HCT116 (cell line): Measurements from ENCODE around the gene NUAK2. TPM values are rescaled to one million over a fixed set of nuclear protein-coding genes. Genes with fewer than 3 reads are reported as not detected.

ENCODE experiments used
- ATAC-seq: fragments of 200-7000 bp; cut with Tn5 transposase; 2 replicates; pipeline ENCODE4 v1.9.1; 2020; ENCODE audit warnings: mild to moderate bottlenecking, moderate library complexity
- BruUV-seq: library from RNA; stranded (reverse); fragments of 400-500 nt; replicated peaks from 2 replicates; lab custom pipeline; 2021; lab: Mats Ljungman, UMichigan
- CTCF ChIA-PET: fragments of 300-600 bp; sonication (Branson Sonifier 250); formaldehyde crosslinking; loops from one replicate; lab custom pipeline; 2021; ENCODE audit warnings: antibody characterized with exemption; lab: Charles Lee
- POLR2A ChIA-PET: fragments of 300-600, 350-600 bp; sonication (Branson Sonifier 250); formaldehyde crosslinking; loops from one replicate; lab custom pipeline; 2021; ENCODE audit warnings: antibody characterized with exemption; lab: Charles Lee
- RAD21 ChIA-PET, 2 experiments: fragments of 300-600 bp; sonication (Branson Sonifier 250); formaldehyde crosslinking; loops; one replicate each; lab custom pipeline; 2023; ENCODE audit warnings: low total read pairs in 2 of 2; ENCODE audit not compliant: uncharacterized antibody in 2 of 2, unreplicated experiment in 2 of 2, low non-redundant PET in 1 of 2; lab: Charles Lee
- DNase-seq: peaks from one replicate; pipeline ENCODE4 v3.0.0-alpha.2; 2010; ENCODE audit warnings: low read depth, low spot score
- H2AFZ ChIP-seq: fragments of 200-600 bp; shearing (Covaris generic), sonication (generic); 2 replicates; pipeline ENCODE4 v1.6.1; 2017; ENCODE audit warnings: low read depth, mixed run types, mixed read lengths, antibody characterized with exemption, low read length; ENCODE audit not compliant: poor library complexity, severe bottlenecking
- H3K27ac ChIP-seq: 2 replicates; pipeline ENCODE4 v1.5.1; 2012; ENCODE audit warnings: low read depth, low read length
- H3K27me3 ChIP-seq: fragments of 200-600 bp; sonication (generic); 2 replicates; pipeline ENCODE4 v1.6.1; 2016; ENCODE audit warnings: mixed run types, low read length, mixed read lengths; ENCODE audit not compliant: insufficient read depth
- H3K36me3 ChIP-seq, 2 experiments: fragments of 200-500 bp in 1 of 2; fragments of 200-600 bp in 1 of 2; sonication (Bioruptor generic) in 1 of 2; sonication (generic) in 1 of 2; 2 replicates each; pipeline versions ENCODE4 v1.5.1 to v1.6.1; 2014 to 2016; ENCODE audit warnings: low read length in 2 of 2, inconsistent platforms in 1 of 2, mixed read lengths in 1 of 2, mixed run types in 1 of 2; ENCODE audit not compliant: insufficient read depth in 2 of 2, control insufficient read depth in 1 of 2
- H3K4me1 ChIP-seq, 2 experiments: fragments of 200-600 bp in 1 of 2; sonication (generic) in 1 of 2; 2 replicates each; pipeline versions ENCODE4 v1.5.1 to v1.6.1; 2012 to 2017; ENCODE audit warnings: low read length in 2 of 2, inconsistent platforms in 1 of 2, mild to moderate bottlenecking in 1 of 2, mixed read lengths in 1 of 2, mixed run types in 1 of 2, moderate library complexity in 1 of 2; ENCODE audit not compliant: insufficient read depth in 2 of 2, control insufficient read depth in 1 of 2
- H3K4me2 ChIP-seq: fragments of 200-600 bp; sonication (generic); 2 replicates; pipeline ENCODE4 v1.6.1; 2017; ENCODE audit warnings: mixed run types, low read length, mixed read lengths
- H3K4me3 ChIP-seq, 2 experiments: fragments of 200-600 bp in 1 of 2; sonication (generic) in 1 of 2; replicated peaks in 1 of 2; 2 replicates each; pipeline ENCODE4 v1.5.1; 2011 to 2016; ENCODE audit warnings: low read length in 2 of 2, control low read depth in 1 of 2, low read depth in 1 of 2, mild to moderate bottlenecking in 1 of 2, mixed read lengths in 1 of 2, mixed run types in 1 of 2
- H3K79me2 ChIP-seq: fragments of 200-600 bp; sonication (generic); 2 replicates; pipeline ENCODE4 v1.6.1; 2017; ENCODE audit warnings: mild to moderate bottlenecking, mixed run types, low read length, moderate library complexity, mixed read lengths; ENCODE audit not compliant: insufficient read depth
- H3K9ac ChIP-seq: fragments of 200-600 bp; sonication (generic); 2 replicates; pipeline ENCODE4 v1.6.1; 2016; ENCODE audit warnings: low read length, mixed read lengths
- H3K9me2 ChIP-seq: fragments of 200-600 bp; sonication (generic), shearing (Covaris generic); 2 replicates; pipeline ENCODE4 v1.6.1; 2017; ENCODE audit warnings: mixed run types, mild to moderate bottlenecking, moderate library complexity; ENCODE audit not compliant: insufficient read depth
- H3K9me3 ChIP-seq, 2 experiments: fragments of 200-500 bp in 1 of 2; fragments of 200-600 bp in 1 of 2; sonication (Bioruptor generic) in 1 of 2; sonication (generic) in 1 of 2; 2 replicates each; pipeline ENCODE4 v1.6.1; 2014 to 2017; ENCODE audit warnings: low read length in 2 of 2, mixed read lengths in 2 of 2, inconsistent platforms in 1 of 2, low read depth in 1 of 2, mild to moderate bottlenecking in 1 of 2, mixed run types in 1 of 2, moderate library complexity in 1 of 2; ENCODE audit not compliant: control insufficient read depth in 1 of 2, insufficient read depth in 1 of 2
- H4K20me1 ChIP-seq: fragments of 200-600 bp; sonication (generic), shearing (Covaris generic); 2 replicates; pipeline ENCODE4 v1.6.1; 2017; ENCODE audit warnings: mixed run types, mild to moderate bottlenecking, moderate library complexity; ENCODE audit not compliant: insufficient read depth
- CTCF ChIP-seq, 3 experiments: fragments of 200-600 bp in 1 of 3; sonication (generic) in 1 of 3; IDR thresholded peaks in 2 of 3; conservative IDR thresholded peaks in 1 of 3; 2 replicates each; pipeline ENCODE4 v1.5.1; 2012 to 2017; ENCODE audit warnings: low read depth in 2 of 3, low read length in 2 of 3, antibody characterized with exemption in 1 of 3, borderline replicate concordance in 1 of 3, control low read depth in 1 of 3, mild to moderate bottlenecking in 1 of 3, mixed read lengths in 1 of 3, mixed run types in 1 of 3, moderate library complexity in 1 of 3; ENCODE audit not compliant: insufficient read depth in 1 of 3
- SP1 ChIP-seq: IDR thresholded peaks from 2 replicates; pipeline ENCODE4 v1.6.1; 2012; ENCODE audit warnings: low read depth
- YY1 ChIP-seq: IDR thresholded peaks from 2 replicates; pipeline ENCODE4 v1.6.1; 2011; ENCODE audit warnings: low read length, low read depth, moderate library complexity, mild to moderate bottlenecking; ENCODE audit not compliant: insufficient replicate concordance; ENCODE audit errors: extremely low read depth
- intact Hi-C: fragments of 100-400 bp; cut with micrococcal nuclease; formaldehyde crosslinking; loops from 2 replicates; pipeline ENCODE4 v1.10.0; 2022
- total RNA-seq: library from RNA; stranded (reverse); gene quantifications from one replicate; pipeline ENCODE4 v1.2.1, GENCODE V29; 2021; ENCODE audit not compliant: unreplicated experiment

NUAK2 gene
- total RNA-seq, 1 experiment from 2014 or later: 3.0 TPM

- TF ChIP-seq CTCF (IDR thresholded peaks at IDR 0.05 in 2 of 3, conservative IDR thresholded peaks at IDR 0.05 in 1 of 3; ENCODE audit: borderline replicate concordance in 1 of 3, insufficient read depth in 1 of 3, low read depth in 2 of 3, low read length in 2 of 3) (no peak), SP1 (no peak), YY1 (no peak)
Observed at GRCh38 chr1:205261946-205262691, 59.4 kb downstream of the NUAK2 start.

More at GRCh38 chr1:205261946-205262691, 59.4 kb downstream of the NUAK2 start:
- Histone ChIP-seq H3K27ac (no peak overlapping the region), H3K27me3 (no peaks in the 10 kb centered on the region), H3K4me3 (no peak overlapping the region), H3K79me2 (no peaks in the 10 kb centered on the region), H3K9me3 (no peaks in the 10 kb centered on the region), H3K4me1 (peaks cover 28 to 64% of the 10 kb centered on the region in 2 experiments), H3K4me2 (peak overlapping the region; percentile 39), H2AFZ (no peak overlapping the region), H3K9ac (no peak overlapping the region), H4K20me1 (no peaks in the 10 kb centered on the region), H3K9me2 (no peaks in the 10 kb centered on the region), H3K36me3 (no peaks in the 10 kb centered on the region)
- DNase-seq: no peak
- intact Hi-C loops: no loop called here
- ChIA-PET RAD21 (interaction anchor here in 1 of 2 experiments (1.5 kb wide), 1 partner anchor 9 kb away, joined by 3 read pairs; no protein-coding TSS in a partner anchor), CTCF (interaction anchor here (0.9 to 1.9 kb wide), 7 partner anchors 9 to 200 kb away, joined by 3 to 9 read pairs (median 3); partner anchors contain the start of gene TMCC2), POLR2A (no interaction called here)
- BruUV-seq: no TSS peak
- ATAC-seq: no peak
